ENCODE results near the gene ATP8B4. TPM values are rescaled to one million over a fixed set of nuclear protein-coding genes. Genes with fewer than 3 reads are reported as not detected.

The ATP8B4 gene
- total and polyA plus RNA-seq, 2 donors (not counting 1 experiment from before 2014, with no cell fraction given) = 0.42 TPM; not detected in 1

DNA sequence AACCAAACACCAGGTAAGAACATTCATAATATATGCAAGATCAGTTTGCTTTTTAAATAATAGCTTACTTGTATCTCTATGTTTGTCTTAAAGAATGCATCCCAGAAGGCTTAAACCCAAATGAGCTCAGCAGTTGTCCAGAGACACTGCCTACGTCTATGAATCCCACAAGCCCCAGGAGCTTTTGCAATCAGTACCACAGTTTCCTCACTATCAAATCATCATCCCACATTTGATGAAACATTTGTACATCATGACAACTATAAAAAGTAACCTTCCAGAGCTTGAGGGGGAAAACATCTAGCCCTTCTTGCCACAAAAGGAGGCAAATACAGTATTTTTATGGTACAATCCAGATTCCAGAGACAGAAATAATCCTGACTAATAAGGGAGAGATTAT is 63.7 kb downstream of the ATP8B4 start:
- ATAC-seq (ENCODE audit: low read depth) (no peak), DNase-seq (no peak)
- ChIA-PET POLR2A (no interaction called here), CTCF (no interaction called here)
- Mint-ChIP-seq H3K4me3 (no peak overlapping the region), H3K27me3 (peaks cover 8% of the 10 kb centered on the region), H3K27ac (no peak overlapping the region), H3K9me3 (ENCODE audit: insufficient read depth) (no peaks in the 10 kb centered on the region), H3K4me1 (no peaks in the 10 kb centered on the region)
- WGBS (ENCODE audit: insufficient coverage) = 50% methylated on average over 1 of the region's 1 CpG
- Histone ChIP-seq H3K27ac (ENCODE audit: low read length in 2 of 2) (no peak overlapping the region), H3K9me3 (ENCODE audit: control extremely low read depth in 1 of 3, control insufficient read depth in 2 of 3, insufficient read depth in 1 of 3, low read length in 2 of 3) (no peaks in the 10 kb centered on the region), H3K79me2 (ENCODE audit: control insufficient read depth, insufficient read depth, low read length) (no peaks in the 10 kb centered on the region), H3K4me2 (replicated peaks; ENCODE audit: low read depth, low read length, poor library complexity, severe bottlenecking) (no peak overlapping the region), H3K9ac (ENCODE audit: low read length) (no peak overlapping the region), H3K36me3 (replicated peaks in 1 of 2; ENCODE audit: control extremely low read depth in 1 of 2, control insufficient read depth in 1 of 2, extremely low read depth in 1 of 2, insufficient read depth in 2 of 2, low read length in 1 of 2) (no peaks in the 10 kb centered on the region), H3K4me3 (ENCODE audit: control extremely low read depth in 1 of 5, extremely low read depth in 1 of 5, insufficient read depth in 1 of 5, low read depth in 2 of 5, low read length in 4 of 5) (no peak overlapping the region), H3K27me3 (replicated peaks in 1 of 4; ENCODE audit: control extremely low read depth in 1 of 4, control insufficient read depth in 3 of 4, insufficient read depth in 4 of 4, low read length in 3 of 4) (no peaks in the 10 kb centered on the region), H2AFZ (ENCODE audit: insufficient read depth, low read depth, low read length, poor library complexity, severe bottlenecking) (peak overlapping the region; percentile 32), H4K20me1 (ENCODE audit: control insufficient read depth, insufficient read depth, low read length, poor library complexity, severe bottlenecking) (no peaks in the 10 kb centered on the region), H3K4me1 (ENCODE audit: control insufficient read depth in 2 of 2, insufficient read depth in 2 of 2, low read length in 2 of 2) (no peaks in the 10 kb centered on the region)
- intact Hi-C loops (cut with micrococcal nuclease) = no loop called here
- TF ChIP-seq EZH2 (IDR thresholded peaks at IDR 0.05; ENCODE audit: borderline replicate concordance, insufficient read depth, low read depth, low read length, poor library complexity, severe bottlenecking) = no peak
- TF ChIP-seq CTCF (IDR thresholded peaks at IDR 0.05) = no peak

GRCh38 chr15:50053055-50053856 is 65.8 kb downstream of the ATP8B4 start:
- CTCF ChIA-PET = no interaction called here
- ATAC-seq (ENCODE audit: low read depth) (no peak), DNase-seq (no peak)
- no peak overlapping the region for H3K4me2 ChIP-seq (replicated peaks; ENCODE audit: low read depth, low read length, poor library complexity, severe bottlenecking)
- no peaks in the 10 kb centered on the region for H4K20me1 ChIP-seq (ENCODE audit: control insufficient read depth, insufficient read depth, low read length, poor library complexity, severe bottlenecking)
- no peak overlapping the region for H3K9ac ChIP-seq (ENCODE audit: low read length)
- H3K4me3 ChIP-seq (ENCODE audit: control extremely low read depth in 1 of 5, extremely low read depth in 1 of 5, insufficient read depth in 1 of 5, low read depth in 2 of 5, low read length in 4 of 5) = no peak overlapping the region
- POLR2A ChIA-PET = no interaction called here
- no peak overlapping the region for H3K4me3 Mint-ChIP-seq
- H3K27me3 Mint-ChIP-seq = peaks cover 8% of the 10 kb centered on the region
- H3K4me1 ChIP-seq (ENCODE audit: control insufficient read depth in 2 of 2, insufficient read depth in 2 of 2, low read length in 2 of 2) = no peaks in the 10 kb centered on the region
- H3K36me3 ChIP-seq (replicated peaks in 1 of 2; ENCODE audit: control extremely low read depth in 1 of 2, control insufficient read depth in 1 of 2, extremely low read depth in 1 of 2, insufficient read depth in 2 of 2, low read length in 1 of 2) = no peaks in the 10 kb centered on the region
- no peak overlapping the region for H3K27ac Mint-ChIP-seq
- no peaks in the 10 kb centered on the region for H3K9me3 ChIP-seq (ENCODE audit: control extremely low read depth in 1 of 3, control insufficient read depth in 2 of 3, insufficient read depth in 1 of 3, low read length in 2 of 3)
- intact Hi-C loops (cut with micrococcal nuclease) = no loop called here
- no peaks in the 10 kb centered on the region for H3K27me3 ChIP-seq (replicated peaks in 1 of 4; ENCODE audit: control extremely low read depth in 1 of 4, control insufficient read depth in 3 of 4, insufficient read depth in 4 of 4, low read length in 3 of 4)
- H3K4me1 Mint-ChIP-seq = no peaks in the 10 kb centered on the region
- no peak for TF ChIP-seq EZH2 (IDR thresholded peaks at IDR 0.05; ENCODE audit: borderline replicate concordance, insufficient read depth, low read depth, low read length, poor library complexity, severe bottlenecking)
- no peak for TF ChIP-seq CTCF (IDR thresholded peaks at IDR 0.05)
- H2AFZ ChIP-seq (ENCODE audit: insufficient read depth, low read depth, low read length, poor library complexity, severe bottlenecking) = peak overlapping the region; percentile 10
- H3K27ac ChIP-seq (ENCODE audit: low read length in 2 of 2) = no peak overlapping the region
- H3K9me3 Mint-ChIP-seq (ENCODE audit: insufficient read depth) = no peaks in the 10 kb centered on the region
- H3K79me2 ChIP-seq (ENCODE audit: control insufficient read depth, insufficient read depth, low read length) = no peaks in the 10 kb centered on the region
- 15% methylated on average over 2 of the region's 3 CpGs for WGBS (ENCODE audit: insufficient coverage)

Measured in B cell (primary cell).